HepG2 (cell line): Measurements from ENCODE around the gene ZNF302. TPM values are rescaled to one million over a fixed set of nuclear protein-coding genes. Genes with fewer than 3 reads are reported as not detected.

Experiments
- BCL6 ChIP-seq: IDR thresholded peaks from 2 replicates; pipeline ENCODE4 v1.6.1; 2016; ENCODE audit warnings: missing genetic modification reagents, missing compliant biosample characterization
- ELF4 ChIP-seq: sonication (generic); formaldehyde crosslinking; IDR thresholded peaks from 2 replicates; pipeline ENCODE4 v1.5.0; 2020; ENCODE audit warnings: missing genetic modification reagents, mild to moderate bottlenecking, moderate library complexity, borderline replicate concordance
- FOXA3 ChIP-seq: IDR thresholded peaks from 2 replicates; pipeline ENCODE4 v1.6.1; 2016; ENCODE audit warnings: missing genetic modification reagents, missing compliant biosample characterization
- FOXP4 ChIP-seq: sonication (generic); formaldehyde crosslinking; IDR thresholded peaks from 2 replicates; pipeline ENCODE4 v1.4.0; 2020; ENCODE audit warnings: missing genetic modification reagents
- HHEX ChIP-seq: IDR thresholded peaks from 2 replicates; pipeline ENCODE4 v1.6.1; 2016; ENCODE audit warnings: control low read depth
- IKZF4 ChIP-seq: sonication (generic); formaldehyde crosslinking; IDR thresholded peaks from 2 replicates; pipeline ENCODE4 v1.5.1; 2020; ENCODE audit warnings: borderline replicate concordance, mild to moderate bottlenecking, low read depth, missing genetic modification reagents; ENCODE audit errors: not compliant biosample characterization
- ISL2 ChIP-seq: sonication (generic); formaldehyde crosslinking; IDR thresholded peaks from 2 replicates; pipeline ENCODE4 v1.5.0; 2020; ENCODE audit warnings: missing genetic modification reagents
- KLF11 ChIP-seq: IDR thresholded peaks from 2 replicates; pipeline ENCODE4 v1.6.1; 2016; ENCODE audit warnings: missing compliant biosample characterization
- MAFK ChIP-seq, 2 experiments: IDR thresholded peaks in 1 of 2; conservative IDR thresholded peaks in 1 of 2; 2 replicates each; pipeline ENCODE4 v1.6.1; 2011; ENCODE audit warnings: improper control_type of control experiment in 2 of 2, low read length in 2 of 2
- MYPOP ChIP-seq: sonication (generic); formaldehyde crosslinking; IDR thresholded peaks from 2 replicates; pipeline ENCODE4 v1.8.1; 2023; ENCODE audit warnings: mild to moderate bottlenecking, moderate library complexity, missing genetic modification reagents
- NFIB ChIP-seq: sonication (generic); formaldehyde crosslinking; IDR thresholded peaks from 2 replicates; pipeline ENCODE4 v1.9.0; 2021; ENCODE audit warnings: missing genetic modification reagents, mild to moderate bottlenecking, borderline replicate concordance
- PITX1 ChIP-seq: sonication (generic); formaldehyde crosslinking; IDR thresholded peaks from 2 replicates; pipeline ENCODE4 v1.5.1; 2020; ENCODE audit warnings: mild to moderate bottlenecking, missing genetic modification reagents
- SIN3A ChIP-seq: IDR thresholded peaks from 2 replicates; pipeline ENCODE4 v1.6.1; 2011; ENCODE audit warnings: low read depth, mild to moderate bottlenecking, control low read depth, low read length, borderline replicate concordance
- TBP ChIP-seq: sonication (generic); formaldehyde crosslinking; IDR thresholded peaks from 2 replicates; pipeline ENCODE4 v1.5.0; 2020; ENCODE audit warnings: missing genetic modification reagents
- ZBTB20 ChIP-seq: sonication (generic); formaldehyde crosslinking; IDR thresholded peaks from 2 replicates; pipeline ENCODE4 v1.8.1; 2023; ENCODE audit warnings: missing genetic modification reagents, low read depth, mild to moderate bottlenecking, borderline replicate concordance
- ZBTB42 ChIP-seq: sonication (generic); formaldehyde crosslinking; IDR thresholded peaks from 2 replicates; pipeline ENCODE4 v1.5.0; 2020; ENCODE audit warnings: mild to moderate bottlenecking, missing genetic modification reagents
- ZNF124 ChIP-seq: sonication (generic); formaldehyde crosslinking; IDR thresholded peaks from 2 replicates; pipeline ENCODE4 v1.4.0; 2020; ENCODE audit warnings: missing genetic modification reagents
- ZNF18 ChIP-seq: sonication (generic); formaldehyde crosslinking; IDR thresholded peaks from 2 replicates; pipeline ENCODE4 v1.8.0; 2022; ENCODE audit warnings: mild to moderate bottlenecking, missing genetic modification reagents; ENCODE audit not compliant: insufficient replicate concordance
- ZNF280B ChIP-seq: sonication (generic); formaldehyde crosslinking; IDR thresholded peaks from 2 replicates; pipeline ENCODE4 v1.5.0; 2020; ENCODE audit warnings: missing genetic modification reagents, mild to moderate bottlenecking, borderline replicate concordance
- ZNF546 ChIP-seq: sonication (generic); formaldehyde crosslinking; conservative IDR thresholded peaks from 2 replicates; pipeline ENCODE4 v1.8.1; 2023; ENCODE audit warnings: mild to moderate bottlenecking, missing genetic modification reagents
- ZNF567 ChIP-seq: sonication (generic); formaldehyde crosslinking; IDR thresholded peaks from 2 replicates; pipeline ENCODE4 v1.8.1; 2023; ENCODE audit warnings: mild to moderate bottlenecking, missing genetic modification reagents, borderline replicate concordance
- ZNF788 ChIP-seq: sonication (generic); formaldehyde crosslinking; IDR thresholded peaks from 2 replicates; pipeline ENCODE4 v1.5.0; 2020; ENCODE audit warnings: mild to moderate bottlenecking, missing genetic modification reagents, borderline replicate concordance
- ZSCAN31 ChIP-seq: sonication (generic); formaldehyde crosslinking; IDR thresholded peaks from 2 replicates; pipeline ENCODE4 v1.5.0; 2020; ENCODE audit warnings: low read depth, mild to moderate bottlenecking, missing genetic modification reagents
- polyA plus RNA-seq, 8 experiments: library from polyadenylated mRNA; depleted of rRNA in 3 of 8; stranded (reverse) in 7 of 8; unstranded in 1 of 8; fragments of >200 nt; fragmentation: Illumina TruSeq in 4 of 8; extraction: Trizol in 4 of 8; gene quantifications; 2 replicates each; pipeline versions ENCODE4 v1.2.1 to v1.2.3, GENCODE V29; 2011 to 2016; ENCODE audit warnings: low read depth in 4 of 8, missing spikeins in 1 of 8, mixed read lengths in 1 of 8; ENCODE audit not compliant: insufficient read depth in 1 of 8
- total RNA-seq, 5 experiments: library from RNA; depleted of rRNA; stranded (reverse); fragments of >200 nt; fragmentation: Illumina TruSeq; extraction: Trizol; gene quantifications; 2 replicates each; pipeline ENCODE4 v1.2.3, GENCODE V29; 2016; ENCODE audit warnings: low read depth in 1 of 5

The ZNF302 gene
- total and polyA plus RNA-seq, 2 of the 13 experiments (the other 11 are each of a cell fraction or from before 2014, with no cell fraction given): not detected

- peak; percentile 82 for TF ChIP-seq IKZF4 (CRISPR knock-in tag)
- TF ChIP-seq ZNF788 (CRISPR knock-in tag): peak; percentile 60; the same call in 1 of the 2 replicates
- 0 out of 2 replicates have a peak, but pooled peaks have one; percentile 11 for TF ChIP-seq TBP
- TF ChIP-seq HHEX (CRISPR knock-in tag): no peak
- no peak for TF ChIP-seq ZNF18 (CRISPR knock-in tag)
- TF ChIP-seq ZNF124 (CRISPR knock-in tag): no peak
- no peak; the same call in 1 of the 2 replicates for TF ChIP-seq FOXP4
- TF ChIP-seq ISL2 (CRISPR knock-in tag): peak; percentile 65
- TF ChIP-seq FOXA3 (CRISPR knock-in tag): peak; percentile 53
- 0 out of 2 replicates have a peak, but pooled peaks have one; percentile 4 for TF ChIP-seq PITX1 (CRISPR knock-in tag)
- TF ChIP-seq MYPOP (CRISPR knock-in tag): peak; percentile 56; the same call in 1 of the 2 replicates
- peak; percentile 49; the same call in 1 of the 2 replicates for TF ChIP-seq ZBTB20 (CRISPR knock-in tag)
- TF ChIP-seq MAFK (conservative IDR thresholded peaks at IDR 0.05 in 1 of 2, IDR thresholded peaks at IDR 0.05 in 1 of 2; ENCODE audit: low read length in 2 of 2): no peak
- TF ChIP-seq ZNF567: 0 out of 2 replicates have a peak, but pooled peaks have one; percentile 46
- TF ChIP-seq ZBTB42 (CRISPR knock-in tag): 0 out of 2 replicates have a peak, but pooled peaks have one; percentile 48
- no peak for TF ChIP-seq NFIB (CRISPR knock-in tag)
- peak; percentile 39; the same call in 1 of the 2 replicates for TF ChIP-seq KLF11 (CRISPR knock-in tag)
- TF ChIP-seq ZNF546 (CRISPR knock-in tag): no peak; the same call in 1 of the 2 replicates
- TF ChIP-seq ZNF280B (CRISPR knock-in tag): no peak
- TF ChIP-seq ELF4 (CRISPR knock-in tag): peak; percentile 97
- peak; percentile 81 for TF ChIP-seq ZSCAN31 (CRISPR knock-in tag)
- TF ChIP-seq SIN3A: peak; percentile 39; the same call in 1 of the 2 replicates
- peak; percentile 65 for TF ChIP-seq BCL6 (CRISPR knock-in tag)
Observed at GRCh38 chr19:34733746-34734536, 56.5 kb downstream of the ZNF302 start, which contains the start of gene ZNF181 (continued).
